Esophagus squamous epithelium (tissue), 5 donors: Measurements from ENCODE around the gene ISYNA1. TPM values are rescaled to one million over a fixed set of nuclear protein-coding genes. Genes with fewer than 3 reads are reported as not detected.

ENCODE experiments used
- DNase-seq: peaks from one replicate; lab custom pipeline; 2025; lab: John Stamatoyannopoulos, UW
- H3K27ac ChIP-seq, 4 donors: fragments of 200-600 bp; sonication (generic); one replicate each; pipeline ENCODE4 v1.5.1; 2016 to 2019; ENCODE audit warnings: mild to moderate bottlenecking in 1 of 4
- H3K27me3 ChIP-seq, 4 donors: fragments of 200-600 bp; sonication (generic); 1 replicate in 3 of 4; 2 replicates in 1 of 4; pipeline versions ENCODE4 v1.5.1 to v1.6.0; 2017 to 2021; ENCODE audit warnings: antibody characterized with exemption in 1 of 4
- H3K36me3 ChIP-seq, 3 donors: fragments of 200-600 bp; sonication (generic); one replicate each; pipeline ENCODE4 v1.5.1; 2016 to 2019
- H3K4me1 ChIP-seq, 3 donors: fragments of 200-600 bp; sonication (generic); one replicate each; pipeline ENCODE4 v1.5.1; 2017 to 2019
- H3K4me3 ChIP-seq, 4 donors: fragments of 200-600 bp; sonication (generic); 1 replicate in 3 of 4; 2 replicates in 1 of 4; pipeline ENCODE4 v1.5.1; 2016 to 2019; ENCODE audit warnings: mild to moderate bottlenecking in 2 of 4, moderate library complexity in 1 of 4
- H3K9me3 ChIP-seq, 3 donors: fragments of 200-600 bp; sonication (generic); one replicate each; pipeline ENCODE4 v1.5.1; 2016 to 2019
- POLR2A ChIP-seq, 4 donors: fragments of 450-650 bp; IDR thresholded peaks; one replicate each; pipeline ENCODE4 v1.6.1; 2017; ENCODE audit warnings: antibody characterized with exemption in 4 of 4, mild to moderate bottlenecking in 4 of 4, moderate library complexity in 3 of 4
- WGBS, 2 donors: methylation state at CpG; one replicate each; pipeline ENCODE4 v1.1.5; 2018; 5-methylcytosine and 5-hydroxymethylcytosine counted together
- intact Hi-C: fragments of 100-400 bp; cut with DNase I; formaldehyde crosslinking; loops from one replicate; pipeline ENCODE4 v1.15.0; 2022
- total RNA-seq, 4 donors: library from RNA; depleted of rRNA; stranded (reverse); fragments of >200 nt; gene quantifications; one replicate each; pipeline ENCODE4 v1.1.0, GENCODE V29; 2016
- TF ChIP-seq, protein P1 (sequence below), 6 experiments: fragments of 450-650 bp in 4 of 6; fragments of 200-600 bp in 2 of 6; sonication (generic) in 2 of 6; IDR thresholded peaks; one replicate each; pipeline ENCODE4 v1.5.1; 2016 to 2019; ENCODE audit warnings: antibody characterized with exemption in 6 of 6, mild to moderate bottlenecking in 4 of 6, moderate library complexity in 4 of 6
- donor health status: DM: yes; HTN: yes; CAD: no.

Gene ISYNA1
- total RNA-seq, 4 donors from 2014 or later = 8.1 to 24.4 (median 14.4) TPM

DNA sequence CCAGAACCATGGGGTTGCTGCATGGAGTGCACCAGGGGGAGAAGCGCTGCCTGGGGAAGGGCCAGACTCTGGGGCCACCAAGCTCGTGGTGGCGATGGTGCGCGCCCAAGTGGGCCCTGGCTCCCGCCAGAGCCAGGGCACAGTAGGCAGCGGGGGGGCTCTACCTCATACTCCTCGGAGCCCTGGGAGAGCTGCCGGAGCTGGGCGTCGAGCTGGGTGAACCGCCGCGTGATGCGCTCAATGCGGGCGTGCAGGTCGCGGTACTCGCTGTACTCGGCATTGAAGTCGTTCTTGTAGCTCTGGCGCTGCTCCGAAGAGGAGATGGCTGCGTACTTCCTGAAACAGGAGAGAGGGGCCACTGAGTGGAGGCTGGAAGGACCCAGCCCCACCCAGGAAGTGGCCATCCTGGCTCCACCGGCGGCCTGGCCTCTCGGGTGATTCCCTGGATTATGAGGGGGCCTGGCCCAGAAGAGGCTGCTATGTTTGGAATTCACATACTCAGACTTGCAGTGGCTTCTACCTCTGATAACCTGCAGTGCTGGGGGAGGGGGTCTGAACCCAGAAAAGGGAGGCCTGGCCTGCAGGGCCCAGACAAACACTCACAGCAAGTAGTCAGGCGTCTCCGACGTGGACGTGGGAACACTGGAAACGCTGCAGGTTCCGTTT is 8.3 kb upstream of the ISYNA1 start:
- H3K4me3 ChIP-seq = no peak overlapping the region
- intact Hi-C loops = no loop called here
- DNase-seq = no peak
- no peak for TF ChIP-seq POLR2A (IDR thresholded peaks at IDR 0.05)
- TF ChIP-seq, protein P1, sequence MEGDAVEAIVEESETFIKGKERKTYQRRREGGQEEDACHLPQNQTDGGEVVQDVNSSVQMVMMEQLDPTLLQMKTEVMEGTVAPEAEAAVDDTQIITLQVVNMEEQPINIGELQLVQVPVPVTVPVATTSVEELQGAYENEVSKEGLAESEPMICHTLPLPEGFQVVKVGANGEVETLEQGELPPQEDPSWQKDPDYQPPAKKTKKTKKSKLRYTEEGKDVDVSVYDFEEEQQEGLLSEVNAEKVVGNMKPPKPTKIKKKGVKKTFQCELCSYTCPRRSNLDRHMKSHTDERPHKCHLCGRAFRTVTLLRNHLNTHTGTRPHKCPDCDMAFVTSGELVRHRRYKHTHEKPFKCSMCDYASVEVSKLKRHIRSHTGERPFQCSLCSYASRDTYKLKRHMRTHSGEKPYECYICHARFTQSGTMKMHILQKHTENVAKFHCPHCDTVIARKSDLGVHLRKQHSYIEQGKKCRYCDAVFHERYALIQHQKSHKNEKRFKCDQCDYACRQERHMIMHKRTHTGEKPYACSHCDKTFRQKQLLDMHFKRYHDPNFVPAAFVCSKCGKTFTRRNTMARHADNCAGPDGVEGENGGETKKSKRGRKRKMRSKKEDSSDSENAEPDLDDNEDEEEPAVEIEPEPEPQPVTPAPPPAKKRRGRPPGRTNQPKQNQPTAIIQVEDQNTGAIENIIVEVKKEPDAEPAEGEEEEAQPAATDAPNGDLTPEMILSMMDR (IDR thresholded peaks at IDR 0.05) = no peak
- peaks cover 54 to 86% (median 60%) of the 10 kb centered on the region in 3 donors for H3K36me3 ChIP-seq
- H3K27me3 ChIP-seq = no peaks in the 10 kb centered on the region
- no peak overlapping the region for H3K27ac ChIP-seq
- WGBS, 2 donors = 91 to 92% methylated on average over 6 to 10 of the region's 34 CpGs
- H3K9me3 ChIP-seq = no peaks in the 10 kb centered on the region
- H3K4me1 ChIP-seq = peaks cover 3 to 9% (median 3%) of the 10 kb centered on the region in 3 donors

DNA sequence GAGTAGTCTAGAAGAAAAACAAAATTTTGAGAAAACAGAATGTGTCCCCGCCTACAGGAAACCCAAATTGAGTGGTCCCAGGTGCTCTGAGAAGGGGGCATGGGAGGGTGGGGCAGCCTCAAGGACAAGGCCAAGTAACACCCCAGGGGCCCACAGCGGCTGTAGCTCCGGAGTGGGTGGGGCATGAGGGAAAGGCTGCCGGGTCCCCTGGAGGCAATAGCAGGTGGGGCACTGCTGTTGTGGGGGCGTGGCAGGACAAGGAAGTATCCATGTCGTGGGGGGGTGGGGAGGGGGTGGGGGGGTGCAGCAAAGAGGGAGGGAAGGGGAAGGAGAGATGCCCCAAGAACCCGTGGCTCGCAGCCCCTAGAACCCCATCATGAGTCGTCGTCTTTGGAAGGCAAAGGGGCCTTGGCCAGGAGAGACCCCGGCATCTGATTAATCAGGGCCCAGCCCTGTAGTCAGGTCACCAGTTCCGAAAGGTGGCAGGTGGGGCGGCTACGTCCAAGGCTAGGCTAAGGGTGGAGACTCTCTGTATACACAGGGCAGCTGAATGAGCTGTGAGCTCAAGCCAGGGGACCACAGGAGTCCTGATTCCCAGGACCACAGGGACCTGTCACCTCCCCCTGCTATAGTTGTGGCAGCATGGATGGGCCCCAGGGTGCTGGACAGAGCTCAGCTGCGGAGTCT is 7.5 kb upstream of the ISYNA1 start:
- TF ChIP-seq, protein P1 (IDR thresholded peaks at IDR 0.05) = no peak
- TF ChIP-seq POLR2A (IDR thresholded peaks at IDR 0.05) = no peak
- Histone ChIP-seq H3K27me3 (no peaks in the 10 kb centered on the region), H3K9me3 (no peaks in the 10 kb centered on the region), H3K4me3 (no peak overlapping the region), H3K4me1 (peaks cover 0 to under 1% (median 0%) of the 10 kb centered on the region in 3 donors), H3K36me3 (peaks cover 47 to 78% (median 57%) of the 10 kb centered on the region in 3 donors), H3K27ac (no peak overlapping the region)
- no peak for DNase-seq
- intact Hi-C loops = no loop called here
- WGBS, 2 donors = 57 to 82% methylated on average over 9 to 10 of the region's 15 CpGs

DNA sequence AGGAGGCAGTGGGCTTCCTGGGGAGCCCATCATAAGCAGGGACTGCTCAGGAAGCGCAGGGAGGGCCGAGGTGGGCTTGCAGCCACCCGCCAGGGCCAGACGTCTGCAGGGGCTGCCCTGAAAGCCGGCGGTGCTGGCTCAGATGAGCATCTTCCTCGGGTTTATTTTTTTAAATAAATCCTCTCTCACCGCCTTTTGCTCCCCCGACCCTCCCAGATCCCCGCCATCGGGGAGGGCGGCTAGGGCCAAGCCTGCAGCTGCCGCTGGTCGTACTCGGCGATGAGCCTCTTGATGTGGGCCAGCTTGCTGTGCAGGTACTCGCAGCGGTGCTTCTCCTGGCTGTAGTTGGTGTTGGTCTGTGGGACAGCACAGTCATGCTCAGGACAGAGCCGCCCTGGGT is 6.6 kb upstream of the ISYNA1 start:
- intact Hi-C loops = no loop called here
- DNase-seq = no peak
- Histone ChIP-seq H3K4me1 (peaks cover 0 to 5% (median 5%) of the 10 kb centered on the region in 3 donors), H3K4me3 (no peak overlapping the region), H3K27me3 (no peaks in the 10 kb centered on the region), H3K9me3 (no peaks in the 10 kb centered on the region), H3K27ac (no peak overlapping the region), H3K36me3 (peaks cover 38 to 69% (median 48%) of the 10 kb centered on the region in 3 donors)
- TF ChIP-seq POLR2A (IDR thresholded peaks at IDR 0.05) = no peak
- TF ChIP-seq, protein P1 (IDR thresholded peaks at IDR 0.05) = no peak
- WGBS, 2 donors = 87 to 90% methylated on average over 6 to 15 of the region's 19 CpGs

DNA sequence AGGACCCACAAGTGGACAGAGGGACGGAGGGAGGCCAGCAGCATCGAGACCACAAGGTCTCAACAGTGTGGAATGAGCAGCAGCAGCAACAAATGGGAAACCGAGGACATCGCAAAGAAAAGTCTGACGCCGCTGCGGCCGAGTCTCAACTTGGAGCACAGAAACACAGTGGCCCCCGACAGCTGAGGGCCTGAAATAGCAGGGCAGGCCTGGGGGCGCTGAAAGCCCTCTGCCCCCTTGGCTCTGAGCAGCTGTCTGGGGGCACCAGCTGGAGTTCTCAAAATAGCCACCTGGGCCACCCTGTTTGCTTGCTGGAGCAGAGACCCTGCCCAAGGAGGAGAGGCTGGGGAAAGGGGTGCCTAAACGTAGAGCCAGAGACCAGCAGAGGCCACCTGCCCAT is 5.9 kb upstream of the ISYNA1 start:
- H3K9me3 ChIP-seq = no peaks in the 10 kb centered on the region
- H3K4me3 ChIP-seq = no peak overlapping the region
- H3K27me3 ChIP-seq = no peaks in the 10 kb centered on the region
- DNase-seq = no peak
- peaks cover 32 to 62% (median 43%) of the 10 kb centered on the region in 3 donors for H3K36me3 ChIP-seq
- intact Hi-C loops = no loop called here
- H3K27ac ChIP-seq = no peak overlapping the region
- TF ChIP-seq, protein P1 (IDR thresholded peaks at IDR 0.05) = no peak
- TF ChIP-seq POLR2A (IDR thresholded peaks at IDR 0.05) = no peak
- H3K4me1 ChIP-seq = peaks cover 0 to 12% (median 12%) of the 10 kb centered on the region in 3 donors
- WGBS, 2 donors = 83 to 89% methylated on average over 1 to 10 of the region's 11 CpGs

DNA sequence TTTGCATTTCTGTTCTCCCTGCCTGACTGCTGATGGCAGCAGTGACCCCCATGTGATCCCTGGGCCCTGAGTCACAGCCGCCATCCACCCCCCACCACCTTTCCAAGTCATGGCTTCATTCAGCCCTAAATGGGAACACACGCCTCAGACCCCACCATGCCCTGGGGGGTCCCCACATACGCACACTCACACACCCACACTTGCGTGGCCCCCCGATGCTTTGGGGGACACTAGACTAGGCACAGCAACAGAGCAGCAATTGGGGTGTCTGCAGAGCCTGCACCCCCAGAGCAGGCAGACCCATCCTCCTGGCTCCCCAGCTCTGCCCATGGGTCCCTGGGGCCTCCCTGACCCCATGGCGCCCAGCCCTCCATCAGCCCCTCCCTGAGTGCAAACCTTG is 5.5 kb upstream of the ISYNA1 start:
- 94 to 95% methylated on average over 4 to 5 of the region's 6 CpGs for WGBS, 2 donors
- no peak overlapping the region for H3K27ac ChIP-seq
- TF ChIP-seq, protein P1 (IDR thresholded peaks at IDR 0.05) = no peak
- TF ChIP-seq POLR2A (IDR thresholded peaks at IDR 0.05) = no peak
- peaks cover 2 to 16% (median 16%) of the 10 kb centered on the region in 3 donors for H3K4me1 ChIP-seq
- peaks cover 29 to 58% (median 39%) of the 10 kb centered on the region in 3 donors for H3K36me3 ChIP-seq
- intact Hi-C loops = no loop called here
- H3K27me3 ChIP-seq = no peaks in the 10 kb centered on the region
- DNase-seq = no peak
- H3K4me3 ChIP-seq = no peak overlapping the region
- no peaks in the 10 kb centered on the region for H3K9me3 ChIP-seq
